GM12891 (cell line): ENCODE measurements around the gene POC5.
"Not testable (repeated sequence)": the region's sequence is repeated elsewhere in the genome, so short reads cannot be mapped to it uniquely, and the experiment has no call there.

Experiments
- PAX5 ChIP-seq: IDR thresholded peaks from 2 replicates; pipeline ENCODE4 v1.6.1; 2011; ENCODE audit warnings: low read length, moderate library complexity, mild to moderate bottlenecking; ENCODE audit not compliant: insufficient read depth, severe bottlenecking
- POLR2A ChIP-seq: IDR thresholded peaks from 2 replicates; pipeline ENCODE4 v1.6.1; 2011; ENCODE audit warnings: low read depth, low read length, control low read depth
- POLR2AphosphoS5 ChIP-seq: IDR thresholded peaks from 2 replicates; pipeline ENCODE4 v1.6.1; 2011; ENCODE audit warnings: low read depth, low read length, control low read depth
- POU2F2 ChIP-seq: IDR thresholded peaks from 2 replicates; pipeline ENCODE4 v1.6.1; 2011; ENCODE audit warnings: low read depth, mild to moderate bottlenecking, control low read depth, low read length, moderate library complexity
- SPI1 ChIP-seq: IDR thresholded peaks from 2 replicates; pipeline ENCODE4 v1.6.1; 2011; ENCODE audit warnings: low read depth, low read length, control low read depth
- TAF1 ChIP-seq: IDR thresholded peaks from 2 replicates; pipeline ENCODE4 v1.6.1; 2011; ENCODE audit warnings: low read depth, low read length, control low read depth

GRCh38 chr5:75726224-75726623 is 9.0 kb upstream of the POC5 start:
- not testable (repeated sequence) for TF ChIP-seq POLR2AphosphoS5, SPI1, TAF1, POLR2A, PAX5, POU2F2
